H1 (cell line): ENCODE results near the gene TSPAN32. TPM values are rescaled to one million over a fixed set of nuclear protein-coding genes. Genes with fewer than 3 reads are reported as not detected.

ENCODE experiments used
- CTCF ChIA-PET: fragments of 300-600 bp; sonication (Branson Sonifier 250); formaldehyde crosslinking; loops from one replicate; lab custom pipeline; 2021; ENCODE audit not compliant: partially characterized antibody; lab: Charles Lee
- POLR2A ChIA-PET: fragments of 300-600 bp; sonication (Branson Sonifier 250); formaldehyde crosslinking; loops from one replicate; lab custom pipeline; 2021; ENCODE audit warnings: inconsistent platforms; ENCODE audit not compliant: partially characterized antibody; lab: Charles Lee
- DNase-seq, 2 experiments: peaks; one replicate each; pipeline versions ENCODE4 v3.0.0 to v3.0.0-alpha.2; 2010 to 2022; ENCODE audit warnings: low spot score in 2 of 2, low read depth in 1 of 2, mixed read lengths in 1 of 2
- FAIRE-seq: peaks from 2 replicates; lab custom pipeline; 2011; peaks lifted over from hg19 to GRCh38; lab: Jason Lieb, UNC
- H2AFZ ChIP-seq: 2 replicates; pipeline ENCODE4 v1.8.1; 2012; ENCODE audit warnings: low read length, inconsistent platforms
- H2AK5ac ChIP-seq: 2 replicates; pipeline ENCODE4 v1.6.1; 2013; ENCODE audit warnings: low read depth, low read length
- H2BK120ac ChIP-seq: replicated peaks from 2 replicates; pipeline ENCODE3; 2013; ENCODE audit warnings: low read depth, low read length, inconsistent platforms
- H2BK12ac ChIP-seq: 2 replicates; pipeline ENCODE4 v1.6.1; 2013; ENCODE audit warnings: low read depth, low read length
- H2BK15ac ChIP-seq: 2 replicates; pipeline ENCODE4 v1.6.1; 2013; ENCODE audit warnings: low read length
- H2BK20ac ChIP-seq: 2 replicates; pipeline ENCODE4 v1.6.1; 2013; ENCODE audit warnings: low read length
- H2BK5ac ChIP-seq: 2 replicates; pipeline ENCODE4 v1.6.1; 2013; ENCODE audit warnings: low read depth, low read length
- H3K14ac ChIP-seq: 2 replicates; pipeline ENCODE4 v1.6.1; 2013; ENCODE audit warnings: inconsistent platforms; ENCODE audit not compliant: insufficient read length
- H3K18ac ChIP-seq: 2 replicates; pipeline ENCODE4 v1.6.1; 2013; ENCODE audit warnings: low read length; ENCODE audit errors: extremely low read depth
- H3K23ac ChIP-seq: 2 replicates; pipeline ENCODE4 v1.6.1; 2013; ENCODE audit warnings: inconsistent platforms; ENCODE audit not compliant: insufficient read length
- H3K23me2 ChIP-seq: 2 replicates; pipeline ENCODE4 v1.6.1; 2013; ENCODE audit warnings: low read depth, low read length
- H3K27ac ChIP-seq: 2 replicates; pipeline ENCODE4 v1.6.1; 2011; ENCODE audit warnings: low read depth, low read length, inconsistent platforms
- H3K27me3 ChIP-seq, 4 experiments: replicated peaks in 1 of 4; 1 replicate in 1 of 4; 2 replicates in 3 of 4; pipeline versions ENCODE4 v1.6.1 to v1.8.1; 2011 to 2013; ENCODE audit warnings: low read length in 3 of 4, mild to moderate bottlenecking in 3 of 4, inconsistent platforms in 2 of 4, mixed read lengths in 2 of 4, moderate library complexity in 1 of 4; ENCODE audit not compliant: control insufficient read depth in 3 of 4, insufficient read depth in 3 of 4; ENCODE audit errors: extremely low read depth in 1 of 4
- H3K36me3 ChIP-seq, 4 experiments: 2 replicates each; pipeline versions ENCODE4 v1.6.1 to v1.8.1; 2011 to 2013; ENCODE audit warnings: mild to moderate bottlenecking in 4 of 4, low read length in 3 of 4, moderate library complexity in 2 of 4, control low read depth in 1 of 4, inconsistent platforms in 1 of 4; ENCODE audit not compliant: insufficient read depth in 4 of 4, control insufficient read depth in 2 of 4
- H3K4ac ChIP-seq: replicated peaks from 2 replicates; pipeline ENCODE3; 2013; ENCODE audit warnings: low read length, low read depth, mixed read lengths, inconsistent platforms; ENCODE audit not compliant: insufficient read length
- H3K4me1 ChIP-seq, 4 experiments: replicated peaks in 1 of 4; 1 replicate in 1 of 4; 2 replicates in 3 of 4; pipeline versions ENCODE4 v1.6.1 to v1.8.1; 2011 to 2013; ENCODE audit warnings: low read length in 3 of 4, inconsistent platforms in 2 of 4, mixed read lengths in 1 of 4; ENCODE audit not compliant: insufficient read depth in 4 of 4, control insufficient read depth in 3 of 4
- H3K4me2 ChIP-seq, 2 experiments: 2 replicates each; pipeline versions ENCODE4 v1.6.1 to v1.8.1; 2011 to 2013; ENCODE audit warnings: low read depth in 2 of 2, low read length in 2 of 2, control low read depth in 1 of 2, inconsistent platforms in 1 of 2, mild to moderate bottlenecking in 1 of 2; ENCODE audit not compliant: insufficient read depth in 1 of 2
- H3K4me3 ChIP-seq, 4 experiments: fragments of 200-600, 300-600 bp in 1 of 4; sonication (generic), shearing (Covaris generic), sonication (Bioruptor Twin) in 1 of 4; 2 replicates each; pipeline versions ENCODE4 v1.5.1 to v1.8.1; 2011 to 2016; ENCODE audit warnings: low read length in 4 of 4, low read depth in 3 of 4, control low read depth in 2 of 4, inconsistent platforms in 2 of 4, mild to moderate bottlenecking in 2 of 4, mixed read lengths in 1 of 4, moderate library complexity in 1 of 4; ENCODE audit not compliant: insufficient read depth in 2 of 4; ENCODE audit errors: extremely low read depth in 1 of 4
- H3K56ac ChIP-seq: replicated peaks from 2 replicates; pipeline ENCODE3; 2013; ENCODE audit warnings: low read depth, mild to moderate bottlenecking, mixed read lengths, low read length, inconsistent platforms; ENCODE audit not compliant: insufficient read length
- H3K79me1 ChIP-seq: 2 replicates; pipeline ENCODE4 v1.6.1; 2013; ENCODE audit warnings: low read depth, low read length, control low read depth
- H3K79me2 ChIP-seq, 2 experiments: 2 replicates each; pipeline versions ENCODE4 v1.6.1 to v1.8.1; 2012 to 2013; ENCODE audit warnings: low read length in 2 of 2, mild to moderate bottlenecking in 2 of 2, inconsistent platforms in 1 of 2; ENCODE audit not compliant: insufficient read depth in 2 of 2, control insufficient read depth in 1 of 2
- H3K9ac ChIP-seq, 4 experiments: replicated peaks in 1 of 4; 1 replicate in 1 of 4; 2 replicates in 3 of 4; pipeline versions ENCODE4 v1.6.1 to v1.8.1; 2011 to 2013; ENCODE audit warnings: low read depth in 3 of 4, low read length in 3 of 4, control low read depth in 2 of 4, mild to moderate bottlenecking in 2 of 4, moderate library complexity in 2 of 4, inconsistent platforms in 1 of 4; ENCODE audit errors: extremely low read depth in 1 of 4
- H3K9me3 ChIP-seq, 2 experiments: 2 replicates each; pipeline versions ENCODE4 v1.6.1 to v1.8.1; 2012 to 2013; ENCODE audit warnings: mild to moderate bottlenecking in 2 of 2, moderate library complexity in 2 of 2, control low read depth in 1 of 2, inconsistent platforms in 1 of 2, low read depth in 1 of 2, low read length in 1 of 2, mixed read lengths in 1 of 2; ENCODE audit not compliant: insufficient read depth in 2 of 2
- H4K20me1 ChIP-seq, 2 experiments: replicated peaks in 1 of 2; 2 replicates each; pipeline versions ENCODE3 to v1.8.1; 2011 to 2013; ENCODE audit warnings: inconsistent platforms in 2 of 2, low read length in 2 of 2, mild to moderate bottlenecking in 1 of 2; ENCODE audit not compliant: insufficient read depth in 2 of 2, control insufficient read depth in 1 of 2
- H4K5ac ChIP-seq: 2 replicates; pipeline ENCODE4 v1.6.1; 2013; ENCODE audit warnings: low read length, low read depth, mixed read lengths, inconsistent platforms; ENCODE audit not compliant: insufficient read length
- H4K8ac ChIP-seq: 2 replicates; pipeline ENCODE4 v1.8.0; 2013; ENCODE audit warnings: mild to moderate bottlenecking, moderate library complexity, low read length, inconsistent platforms; ENCODE audit not compliant: insufficient read depth; ENCODE audit errors: extremely low read depth
- H4K91ac ChIP-seq: replicated peaks from 2 replicates; pipeline ENCODE3; 2013; ENCODE audit warnings: low read length, mixed read lengths, inconsistent platforms; ENCODE audit not compliant: insufficient read length
- BACH1 ChIP-seq: IDR thresholded peaks from 2 replicates; pipeline ENCODE4 v1.6.1; 2012; ENCODE audit warnings: low read length, improper control_type of control experiment
- CBX5 ChIP-seq: fragments of 300-800, 300-1000 bp; sonication (generic); IDR thresholded peaks from 2 replicates; pipeline ENCODE4 v1.7.1; 2016; ENCODE audit warnings: antibody characterized with exemption, low read length, low read depth
- CEBPB ChIP-seq: IDR thresholded peaks from 2 replicates; pipeline ENCODE4 v1.6.1; 2012; ENCODE audit warnings: low read depth, low read length
- HDAC6 ChIP-seq: IDR thresholded peaks from one replicate; pipeline ENCODE4 v1.7.1; 2012; ENCODE audit warnings: low read depth, mild to moderate bottlenecking, inconsistent platforms, low read length, moderate library complexity
- RBBP5 ChIP-seq: IDR thresholded peaks from 2 replicates; pipeline ENCODE4 v1.7.1; 2012; ENCODE audit warnings: low read depth, mild to moderate bottlenecking, inconsistent platforms, low read length, moderate library complexity, borderline replicate concordance
- ZNF274 ChIP-seq: IDR thresholded peaks from 2 replicates; pipeline ENCODE4 v1.7.0; 2012; ENCODE audit warnings: low read length, borderline replicate concordance; ENCODE audit errors: extremely low read depth
- WGBS, 2 experiments: shearing (Covaris generic) in 1 of 2; methylation state at CpG; one replicate each; pipeline versions ENCODE4 v1.1.6 to v1.1.7; 2013 to 2015; ENCODE audit warnings: low lambda C conversion rate in 2 of 2, mixed read lengths in 2 of 2, inconsistent platforms in 1 of 2, low coverage in 1 of 2, missing lambda C conversion rate in 1 of 2; ENCODE audit not compliant: insufficient replicate concordance in 2 of 2, insufficient coverage in 1 of 2, insufficient read length in 1 of 2; ENCODE audit errors: extremely low coverage in 1 of 2, missing lambda C conversion rate in 1 of 2; 5-methylcytosine and 5-hydroxymethylcytosine counted together
- polyA plus RNA-seq, 7 experiments: library from polyadenylated mRNA; depleted of rRNA in 3 of 7; stranded (reverse) in 5 of 7; unstranded in 2 of 7; fragments of >200 nt in 5 of 7; fragments of 200-250 nt in 2 of 7; gene quantifications; 1 replicate in 5 of 7; 2 replicates in 1 of 7; 4 replicates in 1 of 7; pipeline versions ENCODE4 v1.2.1 to v1.2.3, GENCODE V29; 2011 to 2013; ENCODE audit warnings: missing spikeins in 2 of 7, mixed read lengths in 2 of 7
- total RNA-seq: library from RNA; stranded (reverse); fragmentation: NEBNext Ultra II Directional; extraction: Animal tissue kit (Norgen Biotek cat#: 25700); gene quantifications from 2 replicates; pipeline ENCODE4 v1.2.1, GENCODE V29; 2021

The TSPAN32 gene
- total and polyA plus RNA-seq, 2 of the 8 experiments (the other 6 are each of a cell fraction or from before 2014, with no cell fraction given), result not detected

DNA sequence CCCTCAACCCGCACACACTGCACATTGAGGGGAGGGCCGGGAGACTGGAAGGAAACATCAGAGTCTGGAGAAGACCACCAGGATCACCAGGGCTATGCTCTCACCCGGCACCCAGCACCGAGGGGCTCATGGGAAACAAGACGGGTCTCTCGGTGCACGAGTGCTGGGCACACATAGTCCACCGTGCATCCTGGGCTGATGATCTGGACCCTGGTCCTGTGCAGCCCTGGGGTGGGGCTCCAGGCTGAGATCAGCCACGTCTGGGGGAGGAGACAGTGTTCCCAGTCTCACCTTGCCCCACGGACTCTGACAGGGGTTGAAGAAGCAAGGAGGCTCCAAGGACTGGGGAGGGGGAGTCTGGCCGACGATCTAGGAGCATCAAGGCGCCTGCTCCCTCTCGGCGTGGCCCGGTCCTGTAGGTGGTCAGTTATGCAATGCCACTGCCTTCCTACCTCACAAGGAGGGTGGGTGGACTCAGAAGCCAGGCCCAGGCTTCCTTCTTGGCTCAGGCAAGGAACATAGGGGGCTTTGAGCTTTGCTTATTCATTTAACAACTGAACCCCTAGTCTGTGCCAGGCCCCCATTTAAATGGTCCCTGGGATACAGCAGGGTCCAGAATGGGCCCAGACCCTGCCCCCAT, 63.9 kb downstream of the TSPAN32 start:
- Histone ChIP-seq H3K56ac (no peak overlapping the region), H4K20me1 (peaks cover 0 to 1% of the 10 kb centered on the region in 2 experiments), H2BK5ac (no peak overlapping the region), H3K79me1 (no peaks in the 10 kb centered on the region), H2AK5ac (no peak overlapping the region), H2BK15ac (no peak overlapping the region), H4K8ac (no peak overlapping the region; the same call in 1 of the 2 replicates), H3K4ac (no peak overlapping the region), H3K27me3 (0 out of 7 replicates have a peak, but pooled peaks cover 0 to 2% (median 0%) of the 10 kb centered on the region in 4 experiments), H3K36me3 (no peaks in the 10 kb centered on the region), H3K14ac (no peak overlapping the region), H4K91ac (no peak overlapping the region), H2AFZ (no peak overlapping the region), H3K79me2 (no peaks in the 10 kb centered on the region), H3K23ac (no peak overlapping the region), H3K23me2 (no peaks in the 10 kb centered on the region), H3K27ac (no peak overlapping the region), H3K9me3 (no peaks in the 10 kb centered on the region), H2BK20ac (no peak overlapping the region), H3K18ac (no peak overlapping the region), H2BK120ac (no peak overlapping the region), H3K4me1 (no peaks in the 10 kb centered on the region), H3K4me3 (no peak overlapping the region), H3K4me2 (no peak overlapping the region), H3K9ac (no peak overlapping the region), H4K5ac (no peak overlapping the region), H2BK12ac (no peak overlapping the region)
- ChIA-PET CTCF (interaction anchor here (1.7 kb wide), 1 partner anchor 60 kb away, joined by 9 read pairs; no protein-coding TSS in a partner anchor), POLR2A (interaction anchor here (3.1 kb wide), 1 partner anchor 12 kb away, joined by 34 read pairs; the partner anchor contains the start of gene CD81)
- TF ChIP-seq CEBPB (no peak), BACH1 (no peak), CBX5 (no peak), RBBP5 (no peak), ZNF274 (no peak), HDAC6 (no peak)
- DNase-seq, result no peak
- FAIRE-seq, result no peak
- WGBS, 2 experiments, result 95% methylated on average over 16 of the region's 16 CpGs; no CpG with 5 or more reads in 1 of the 2 experiments
